WERI-Rb-1 (cell line): Measurements from ENCODE around the gene CNN3.

Source experiments
- DNase-seq: peaks from one replicate; pipeline ENCODE4 v3.0.0-alpha.2; 2020
- H3K27ac ChIP-seq: fragments of 250-450 bp; sonication (Bioruptor Pico); 2 replicates; pipeline ENCODE4 v1.5.1; 2020; ENCODE audit warnings: mild to moderate bottlenecking, moderate library complexity
- H3K27me3 ChIP-seq: fragments of 250-450 bp; sonication (Bioruptor Pico); 2 replicates; pipeline ENCODE4 v1.5.1; 2021; ENCODE audit warnings: mild to moderate bottlenecking, low read depth, moderate library complexity; ENCODE audit not compliant: insufficient read depth, severe bottlenecking
- H3K36me3 ChIP-seq: fragments of 250-450 bp; sonication (Bioruptor Pico); 2 replicates; pipeline ENCODE4 v1.5.1; 2020; ENCODE audit warnings: mild to moderate bottlenecking, moderate library complexity
- H3K4me3 ChIP-seq: 2 replicates; pipeline ENCODE4 v1.5.1; 2011; ENCODE audit warnings: low read depth, mild to moderate bottlenecking, control low read depth, low read length
- H3K9me3 ChIP-seq: fragments of 250-450 bp; sonication (Bioruptor Pico); 2 replicates; pipeline ENCODE4 v1.5.1; 2021; ENCODE audit warnings: mild to moderate bottlenecking, moderate library complexity; ENCODE audit not compliant: severe bottlenecking
- CTCF ChIP-seq: IDR thresholded peaks from 2 replicates; pipeline ENCODE4 v1.5.1; 2011; ENCODE audit warnings: low read depth, mild to moderate bottlenecking, control low read depth, inconsistent platforms, low read length

CNN3 gene

DNA sequence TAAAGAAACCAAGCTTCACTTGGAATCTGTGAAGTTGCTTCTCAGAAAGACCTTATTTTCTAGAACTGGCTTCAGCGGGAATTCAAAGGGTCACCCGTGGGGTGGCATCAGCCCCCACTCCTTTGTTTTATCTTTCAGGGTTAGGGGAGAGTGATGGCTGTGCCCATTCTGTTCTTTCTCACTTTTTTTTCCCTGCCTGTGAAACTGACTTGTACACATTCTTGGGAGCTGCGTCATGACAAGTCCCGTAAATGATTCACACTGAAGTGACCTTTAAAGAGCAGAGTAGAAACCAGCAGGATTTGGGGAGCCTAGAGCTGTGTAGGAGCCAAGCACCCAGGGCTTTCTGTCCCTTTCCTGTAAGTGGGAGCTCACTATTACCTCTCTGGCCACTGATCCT, 63.0 kb downstream of the CNN3 start:
- DNase-seq, result no peak
- Histone ChIP-seq H3K27ac (no peak overlapping the region), H3K9me3 (no peaks in the 10 kb centered on the region), H3K27me3 (no peaks in the 10 kb centered on the region), H3K4me3 (no peak overlapping the region), H3K36me3 (no peaks in the 10 kb centered on the region)
- TF ChIP-seq CTCF, result no peak

GRCh38 chr1:94863297-94863911, 63.5 kb downstream of the CNN3 start:
- TF ChIP-seq CTCF, result no peak
- H3K4me3 ChIP-seq, result no peak overlapping the region
- no peak overlapping the region for H3K27ac ChIP-seq
- H3K27me3 ChIP-seq, result no peaks in the 10 kb centered on the region
- DNase-seq, result no peak
- H3K36me3 ChIP-seq, result no peaks in the 10 kb centered on the region
- no peaks in the 10 kb centered on the region for H3K9me3 ChIP-seq

- no peak overlapping the region for H3K4me3 ChIP-seq
- H3K27me3 ChIP-seq, result no peaks in the 10 kb centered on the region
- H3K36me3 ChIP-seq, result no peaks in the 10 kb centered on the region
- DNase-seq, result no peak
- no peak overlapping the region for H3K27ac ChIP-seq
- no peak for TF ChIP-seq CTCF
- no peaks in the 10 kb centered on the region for H3K9me3 ChIP-seq
Measured at GRCh38 chr1:94862718-94863117, 64.2 kb downstream of the CNN3 start.

GRCh38 chr1:94859174-94859573, 67.7 kb downstream of the CNN3 start:
- DNase-seq, result no peak
- H3K36me3 ChIP-seq, result no peaks in the 10 kb centered on the region
- TF ChIP-seq CTCF, result no peak
- no peaks in the 10 kb centered on the region for H3K27me3 ChIP-seq
- no peak overlapping the region for H3K27ac ChIP-seq
- no peaks in the 10 kb centered on the region for H3K9me3 ChIP-seq
- H3K4me3 ChIP-seq, result no peak overlapping the region

GRCh38 chr1:94858276-94858675, 68.6 kb downstream of the CNN3 start:
- no peak overlapping the region for H3K27ac ChIP-seq
- no peak for TF ChIP-seq CTCF
- no peak for DNase-seq

GRCh38 chr1:94856868-94857267, 70.0 kb downstream of the CNN3 start:
- H3K27ac ChIP-seq, result no peak overlapping the region
- TF ChIP-seq CTCF, result no peak
- DNase-seq, result no peak
- no peaks in the 10 kb centered on the region for H3K27me3 ChIP-seq
- no peaks in the 10 kb centered on the region for H3K36me3 ChIP-seq
- no peak overlapping the region for H3K4me3 ChIP-seq
- H3K9me3 ChIP-seq, result no peaks in the 10 kb centered on the region

More at GRCh38 chr1:94858276-94858675, 68.6 kb downstream of the CNN3 start:
- Histone ChIP-seq H3K9me3 (no peaks in the 10 kb centered on the region), H3K36me3 (no peaks in the 10 kb centered on the region), H3K27me3 (no peaks in the 10 kb centered on the region), H3K4me3 (no peak overlapping the region)
